ENCODE results near the gene NRAP. TPM values are rescaled to one million over a fixed set of nuclear protein-coding genes. Genes with fewer than 3 reads are reported as not detected.

NRAP gene
- total RNA-seq, 4 donors from 2014 or later = 0.07 to 0.37 TPM; not detected in 2

- DNase-seq = no peak
- TF ChIP-seq POLR2A (IDR thresholded peaks at IDR 0.05) = no peak
- no peak for TF ChIP-seq CTCF (IDR thresholded peaks at IDR 0.05)
- intact Hi-C loops (cut with DNase I; ENCODE audit: low total_unique reads) = no loop called here
- H3K4me3 ChIP-seq = no peak overlapping the region
- H3K36me3 ChIP-seq = no peaks in the 10 kb centered on the region
- H3K27ac ChIP-seq = no peak overlapping the region
- no peaks in the 10 kb centered on the region for H3K4me1 ChIP-seq
- H3K27me3 ChIP-seq = no peaks in the 10 kb centered on the region
- peaks cover 0 to 16% of the 10 kb centered on the region in 2 donors for H3K9me3 ChIP-seq
Observed at GRCh38 chr10:113697595-113697994, 33.8 kb upstream of the NRAP start.

GRCh38 chr10:113695691-113696090, 31.9 kb upstream of the NRAP start:
- no peak overlapping the region for H3K27ac ChIP-seq
- H3K4me1 ChIP-seq = no peaks in the 10 kb centered on the region
- no peak for DNase-seq
- no peaks in the 10 kb centered on the region for H3K27me3 ChIP-seq
- H3K4me3 ChIP-seq = no peak overlapping the region
- no peaks in the 10 kb centered on the region for H3K36me3 ChIP-seq
- intact Hi-C loops (cut with DNase I; ENCODE audit: low total_unique reads) = no loop called here
- TF ChIP-seq CTCF (IDR thresholded peaks at IDR 0.05) = no peak
- no peak for TF ChIP-seq POLR2A (IDR thresholded peaks at IDR 0.05)
- H3K9me3 ChIP-seq = peaks cover 0 to 22% of the 10 kb centered on the region in 2 donors

GRCh38 chr10:113693348-113693747, 29.5 kb upstream of the NRAP start:
- H3K27ac ChIP-seq = no peak overlapping the region
- H3K27me3 ChIP-seq = no peaks in the 10 kb centered on the region
- no peaks in the 10 kb centered on the region for H3K36me3 ChIP-seq
- H3K4me3 ChIP-seq = no peak overlapping the region
- no peak for DNase-seq
- no peaks in the 10 kb centered on the region for H3K4me1 ChIP-seq
- no peak for TF ChIP-seq POLR2A (IDR thresholded peaks at IDR 0.05)
- intact Hi-C loops (cut with DNase I; ENCODE audit: low total_unique reads) = no loop called here
- H3K9me3 ChIP-seq = peaks cover 0 to 22% of the 10 kb centered on the region in 2 donors

GRCh38 chr10:113692271-113692670, 28.4 kb upstream of the NRAP start:
- Histone ChIP-seq H3K9me3 (peaks cover 0 to 25% of the 10 kb centered on the region in 2 donors), H3K4me3 (no peak overlapping the region), H3K27ac (no peak overlapping the region), H3K27me3 (no peaks in the 10 kb centered on the region), H3K36me3 (no peaks in the 10 kb centered on the region), H3K4me1 (no peaks in the 10 kb centered on the region)
- DNase-seq = no peak
- intact Hi-C loops (cut with DNase I; ENCODE audit: low total_unique reads) = no loop called here
- TF ChIP-seq CTCF (IDR thresholded peaks at IDR 0.05) (no peak), POLR2A (IDR thresholded peaks at IDR 0.05) (no peak)

- DNase-seq = no peak
- Histone ChIP-seq H3K27ac (no peak overlapping the region), H3K27me3 (no peaks in the 10 kb centered on the region), H3K9me3 (peaks cover 0 to 33% of the 10 kb centered on the region in 2 donors), H3K36me3 (no peaks in the 10 kb centered on the region), H3K4me1 (no peaks in the 10 kb centered on the region), H3K4me3 (no peak overlapping the region)
- intact Hi-C loops (cut with DNase I; ENCODE audit: low total_unique reads) = no loop called here
- no peak for TF ChIP-seq POLR2A (IDR thresholded peaks at IDR 0.05)
- TF ChIP-seq CTCF (IDR thresholded peaks at IDR 0.05) = no peak
Observed at GRCh38 chr10:113691381-113691780, 27.5 kb upstream of the NRAP start.

GRCh38 chr10:113690749-113691148, 26.9 kb upstream of the NRAP start:
- intact Hi-C loops (cut with DNase I; ENCODE audit: low total_unique reads) = no loop called here
- H3K36me3 ChIP-seq = no peaks in the 10 kb centered on the region
- H3K27ac ChIP-seq = no peak overlapping the region
- H3K27me3 ChIP-seq = no peaks in the 10 kb centered on the region
- no peak for DNase-seq
- H3K9me3 ChIP-seq = peaks cover 0 to 33% of the 10 kb centered on the region in 2 donors
- H3K4me1 ChIP-seq = no peaks in the 10 kb centered on the region
- no peak overlapping the region for H3K4me3 ChIP-seq
- no peak for TF ChIP-seq POLR2A (IDR thresholded peaks at IDR 0.05)
- no peak for TF ChIP-seq CTCF (IDR thresholded peaks at IDR 0.05)
